Neural progenitor cell (in vitro differentiated cells): ENCODE measurements around the gene NOPCHAP1.

Source experiments
- EZH2 ChIP-seq: fragments of 200-600 bp; sonication (generic); IDR thresholded peaks from 2 replicates; pipeline ENCODE4 v1.6.1; 2017; ENCODE audit warnings: antibody characterized with exemption, mild to moderate bottlenecking, moderate library complexity
- EZH2phosphoT487 ChIP-seq: fragments of 200-600 bp; sonication (generic); IDR thresholded peaks from 2 replicates; pipeline ENCODE4 v1.6.1; 2017; ENCODE audit warnings: antibody characterized with exemption
- TF ChIP-seq, protein P1 (sequence below): fragments of 200-600 bp; sonication (generic); IDR thresholded peaks from 2 replicates; pipeline ENCODE4 v1.5.1; 2017; ENCODE audit warnings: antibody characterized with exemption, mild to moderate bottlenecking

DNA sequence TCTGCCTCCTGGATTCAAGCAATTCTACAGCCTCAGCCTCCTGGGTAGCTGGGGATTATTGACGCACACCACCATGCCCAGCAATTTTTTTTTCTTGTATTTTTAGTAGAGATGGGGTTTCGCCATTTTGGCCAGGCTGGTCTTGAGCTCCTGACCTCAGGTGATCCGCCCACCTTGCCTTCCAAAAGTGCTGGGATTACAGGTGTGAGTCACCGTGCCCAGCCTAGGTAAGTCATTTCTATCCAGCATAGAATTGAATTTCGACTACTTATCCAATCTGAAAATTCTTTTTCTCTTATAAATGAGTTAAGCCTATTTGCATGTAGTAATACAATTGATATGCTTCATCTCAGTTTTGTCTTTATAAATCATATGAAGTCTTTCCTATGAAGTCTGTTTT is 12.9 kb upstream of the NOPCHAP1 start:
- TF ChIP-seq, protein P1, sequence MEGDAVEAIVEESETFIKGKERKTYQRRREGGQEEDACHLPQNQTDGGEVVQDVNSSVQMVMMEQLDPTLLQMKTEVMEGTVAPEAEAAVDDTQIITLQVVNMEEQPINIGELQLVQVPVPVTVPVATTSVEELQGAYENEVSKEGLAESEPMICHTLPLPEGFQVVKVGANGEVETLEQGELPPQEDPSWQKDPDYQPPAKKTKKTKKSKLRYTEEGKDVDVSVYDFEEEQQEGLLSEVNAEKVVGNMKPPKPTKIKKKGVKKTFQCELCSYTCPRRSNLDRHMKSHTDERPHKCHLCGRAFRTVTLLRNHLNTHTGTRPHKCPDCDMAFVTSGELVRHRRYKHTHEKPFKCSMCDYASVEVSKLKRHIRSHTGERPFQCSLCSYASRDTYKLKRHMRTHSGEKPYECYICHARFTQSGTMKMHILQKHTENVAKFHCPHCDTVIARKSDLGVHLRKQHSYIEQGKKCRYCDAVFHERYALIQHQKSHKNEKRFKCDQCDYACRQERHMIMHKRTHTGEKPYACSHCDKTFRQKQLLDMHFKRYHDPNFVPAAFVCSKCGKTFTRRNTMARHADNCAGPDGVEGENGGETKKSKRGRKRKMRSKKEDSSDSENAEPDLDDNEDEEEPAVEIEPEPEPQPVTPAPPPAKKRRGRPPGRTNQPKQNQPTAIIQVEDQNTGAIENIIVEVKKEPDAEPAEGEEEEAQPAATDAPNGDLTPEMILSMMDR: no peak
- TF ChIP-seq EZH2phosphoT487 (no peak), EZH2 (no peak)
